ENCODE results near the gene PRKAG2.

Gene PRKAG2

DNA sequence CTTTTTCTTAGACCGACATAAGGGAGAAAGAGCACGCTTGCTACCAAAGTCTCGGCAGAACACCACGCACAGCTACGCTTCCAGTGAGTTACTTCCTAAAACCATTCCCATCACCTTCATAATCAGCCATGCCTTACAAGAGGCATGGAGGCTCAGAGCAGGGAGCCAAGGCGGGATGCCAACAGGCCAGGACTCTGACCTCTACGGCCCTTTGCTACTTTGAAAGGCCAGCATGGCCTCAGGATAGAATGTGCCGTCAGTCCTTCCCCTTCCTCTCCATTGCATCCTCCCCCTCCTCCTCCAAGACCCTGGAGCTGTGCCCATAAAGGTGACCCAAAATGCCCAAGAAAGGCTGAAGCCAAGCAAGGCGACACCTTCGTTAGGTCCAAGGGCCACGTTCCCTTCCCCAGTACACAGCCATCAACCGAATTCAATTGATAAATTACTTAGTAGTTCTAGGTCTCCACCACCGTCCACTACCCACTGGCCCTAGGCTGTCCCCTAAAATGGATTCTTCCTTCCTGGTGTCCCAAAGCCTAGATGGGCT is 5.7 kb downstream of the PRKAG2 start:
- Histone ChIP-seq H3K4me1 (ENCODE audit: control insufficient read depth, low read length) (peaks cover 2% of the 10 kb centered on the region; the same call in 1 of the 2 replicates), H3K27me3 (ENCODE audit: control insufficient read depth, low read length) (peaks cover 17% of the 10 kb centered on the region), H3K79me2 (ENCODE audit: control insufficient read depth, low read length) (no peaks in the 10 kb centered on the region), H4K20me1 (ENCODE audit: control insufficient read depth, insufficient read depth, low read depth, low read length) (0 out of 2 replicates have a peak, but pooled peaks cover 2% of the 10 kb centered on the region), H3K9me2 (replicated peaks; ENCODE audit: control insufficient read depth, low read length) (no peaks in the 10 kb centered on the region), H3K9me3 (ENCODE audit: control insufficient read depth, insufficient read depth, low read length) (no peaks in the 10 kb centered on the region), H3K4me3 (ENCODE audit: low read length) (no peak overlapping the region), H3F3A (ENCODE audit: control insufficient read depth, insufficient read depth) (no peaks in the 10 kb centered on the region), H3K36me3 (ENCODE audit: control insufficient read depth, low read length) (no peaks in the 10 kb centered on the region), H3K27ac (ENCODE audit: low read depth, low read length) (no peak overlapping the region), H3K4me2 (ENCODE audit: low read length) (no peak overlapping the region)
- TF ChIP-seq, protein P1, sequence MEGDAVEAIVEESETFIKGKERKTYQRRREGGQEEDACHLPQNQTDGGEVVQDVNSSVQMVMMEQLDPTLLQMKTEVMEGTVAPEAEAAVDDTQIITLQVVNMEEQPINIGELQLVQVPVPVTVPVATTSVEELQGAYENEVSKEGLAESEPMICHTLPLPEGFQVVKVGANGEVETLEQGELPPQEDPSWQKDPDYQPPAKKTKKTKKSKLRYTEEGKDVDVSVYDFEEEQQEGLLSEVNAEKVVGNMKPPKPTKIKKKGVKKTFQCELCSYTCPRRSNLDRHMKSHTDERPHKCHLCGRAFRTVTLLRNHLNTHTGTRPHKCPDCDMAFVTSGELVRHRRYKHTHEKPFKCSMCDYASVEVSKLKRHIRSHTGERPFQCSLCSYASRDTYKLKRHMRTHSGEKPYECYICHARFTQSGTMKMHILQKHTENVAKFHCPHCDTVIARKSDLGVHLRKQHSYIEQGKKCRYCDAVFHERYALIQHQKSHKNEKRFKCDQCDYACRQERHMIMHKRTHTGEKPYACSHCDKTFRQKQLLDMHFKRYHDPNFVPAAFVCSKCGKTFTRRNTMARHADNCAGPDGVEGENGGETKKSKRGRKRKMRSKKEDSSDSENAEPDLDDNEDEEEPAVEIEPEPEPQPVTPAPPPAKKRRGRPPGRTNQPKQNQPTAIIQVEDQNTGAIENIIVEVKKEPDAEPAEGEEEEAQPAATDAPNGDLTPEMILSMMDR (IDR thresholded peaks at IDR 0.05; ENCODE audit: low read depth, low read length, poor library complexity, severe bottlenecking), result no peak
- TF ChIP-seq EZH2phosphoT487 (IDR thresholded peaks at IDR 0.05; ENCODE audit: borderline replicate concordance, low read length), result no peak

DNA sequence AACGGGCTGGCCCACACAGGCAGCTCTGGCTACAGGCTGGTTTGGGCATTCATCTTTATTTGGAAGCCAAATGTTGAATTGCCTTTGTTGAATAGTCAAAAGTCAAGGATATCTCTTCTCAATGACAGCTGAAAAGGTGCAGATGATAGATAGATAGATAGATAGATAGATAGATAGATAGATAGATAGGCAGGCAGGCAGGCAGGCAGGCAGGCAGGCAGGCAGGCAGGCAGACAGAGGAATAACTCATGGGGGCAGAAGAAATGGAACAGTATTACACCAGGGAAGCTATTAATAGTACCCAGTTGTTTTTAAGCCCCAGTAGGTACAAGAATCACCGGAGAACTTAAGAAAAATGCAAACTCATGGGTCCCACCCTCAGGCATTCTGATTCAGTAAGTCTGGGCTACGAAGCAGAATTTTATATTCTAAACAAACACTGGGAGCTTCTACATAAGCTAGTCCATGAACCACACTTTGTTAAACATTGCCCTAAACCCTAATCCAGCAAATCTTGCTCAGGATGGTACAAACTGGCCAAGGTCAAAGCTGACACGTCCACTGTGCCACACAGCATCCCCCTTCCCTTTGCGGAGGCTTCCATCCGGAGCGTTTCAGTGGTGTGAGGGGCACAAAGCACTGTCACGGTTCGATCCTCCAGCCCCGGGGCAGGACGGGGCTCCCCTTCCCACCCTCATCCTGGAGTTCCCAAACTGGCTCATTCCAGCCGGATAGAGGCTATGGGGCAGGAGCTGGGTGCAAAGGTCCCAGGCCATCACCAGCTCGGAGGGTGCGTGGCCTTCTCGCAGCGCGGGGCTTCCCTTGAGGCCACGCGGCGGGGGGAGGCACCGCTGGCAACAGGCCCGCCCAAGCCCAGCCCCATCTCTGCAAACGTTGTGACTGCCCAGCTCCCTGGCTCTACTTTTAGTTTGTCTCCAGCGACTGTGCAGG is 6.7 kb downstream of the PRKAG2 start:
- H3K4me1 ChIP-seq (ENCODE audit: control insufficient read depth, low read length), result no peaks in the 10 kb centered on the region
- no peaks in the 10 kb centered on the region for H3K36me3 ChIP-seq (ENCODE audit: control insufficient read depth, low read length)
- no peaks in the 10 kb centered on the region for H3K9me3 ChIP-seq (ENCODE audit: control insufficient read depth, insufficient read depth, low read length)
- H3K79me2 ChIP-seq (ENCODE audit: control insufficient read depth, low read length), result no peaks in the 10 kb centered on the region
- TF ChIP-seq, protein P1 (IDR thresholded peaks at IDR 0.05; ENCODE audit: low read depth, low read length, poor library complexity, severe bottlenecking), result no peak
- no peak for TF ChIP-seq EZH2phosphoT487 (IDR thresholded peaks at IDR 0.05; ENCODE audit: borderline replicate concordance, low read length)
- no peak overlapping the region for H3K4me3 ChIP-seq (ENCODE audit: low read length)
- H3K9me2 ChIP-seq (replicated peaks; ENCODE audit: control insufficient read depth, low read length), result no peaks in the 10 kb centered on the region
- H3K27me3 ChIP-seq (ENCODE audit: control insufficient read depth, low read length), result peaks cover 7% of the 10 kb centered on the region
- H3K27ac ChIP-seq (ENCODE audit: low read depth, low read length), result no peak overlapping the region
- no peaks in the 10 kb centered on the region for H3F3A ChIP-seq (ENCODE audit: control insufficient read depth, insufficient read depth)
- 0 out of 2 replicates have a peak, but pooled peaks cover 2% of the 10 kb centered on the region for H4K20me1 ChIP-seq (ENCODE audit: control insufficient read depth, insufficient read depth, low read depth, low read length)
- no peak overlapping the region for H3K4me2 ChIP-seq (ENCODE audit: low read length)

DNA sequence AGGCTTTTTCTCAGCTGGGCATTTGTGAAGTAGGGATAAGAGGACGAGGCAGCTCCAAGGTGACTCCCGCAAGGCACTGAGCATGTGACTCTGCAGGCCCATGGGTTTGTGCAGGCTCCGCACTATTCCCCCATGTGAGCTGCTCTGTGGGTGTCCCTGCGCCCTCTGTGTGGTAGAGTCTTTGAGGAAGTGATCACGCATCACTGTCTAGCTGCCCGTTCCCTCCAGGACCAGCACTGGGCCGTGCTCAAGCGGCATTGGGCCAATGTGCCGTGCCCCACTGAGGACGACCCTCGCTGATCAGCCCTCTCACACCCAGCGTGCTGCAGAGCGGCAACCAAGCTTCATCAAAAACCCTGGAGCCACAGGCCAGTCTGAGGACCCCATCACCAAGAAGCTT is 7.5 kb downstream of the PRKAG2 start:
- Histone ChIP-seq H3K4me1 (ENCODE audit: control insufficient read depth, low read length) (no peaks in the 10 kb centered on the region), H4K20me1 (ENCODE audit: control insufficient read depth, insufficient read depth, low read depth, low read length) (no peaks in the 10 kb centered on the region), H3K9me3 (ENCODE audit: control insufficient read depth, insufficient read depth, low read length) (no peaks in the 10 kb centered on the region), H3F3A (ENCODE audit: control insufficient read depth, insufficient read depth) (no peaks in the 10 kb centered on the region), H3K27ac (ENCODE audit: low read depth, low read length) (no peak overlapping the region), H3K9me2 (replicated peaks; ENCODE audit: control insufficient read depth, low read length) (no peaks in the 10 kb centered on the region), H3K4me2 (ENCODE audit: low read length) (no peak overlapping the region), H3K27me3 (ENCODE audit: control insufficient read depth, low read length) (no peaks in the 10 kb centered on the region), H3K79me2 (ENCODE audit: control insufficient read depth, low read length) (no peaks in the 10 kb centered on the region), H3K36me3 (ENCODE audit: control insufficient read depth, low read length) (no peaks in the 10 kb centered on the region), H3K4me3 (ENCODE audit: low read length) (no peak overlapping the region)
- no peak for TF ChIP-seq EZH2phosphoT487 (IDR thresholded peaks at IDR 0.05; ENCODE audit: borderline replicate concordance, low read length)
- TF ChIP-seq, protein P1 (IDR thresholded peaks at IDR 0.05; ENCODE audit: low read depth, low read length, poor library complexity, severe bottlenecking), result no peak

Measured in DOHH2 (cell line).